GM19099 (cell line): Measurements from ENCODE around the gene AGBL1.

ENCODE experiments used
- POLR2A ChIP-seq: IDR thresholded peaks from 3 replicates; pipeline ENCODE4 v1.6.1; 2011; ENCODE audit warnings: low read depth; ENCODE audit not compliant: insufficient read length; ENCODE audit errors: extremely low read depth

The AGBL1 gene

GRCh38 chr15:86064326-86064725, 15.3 kb upstream of the AGBL1 start:
- TF ChIP-seq POLR2A, result no peak

- no peak for TF ChIP-seq POLR2A
These were observed 13.4 kb upstream of the AGBL1 start for GRCh38 chr15:86066174-86066834.

DNA sequence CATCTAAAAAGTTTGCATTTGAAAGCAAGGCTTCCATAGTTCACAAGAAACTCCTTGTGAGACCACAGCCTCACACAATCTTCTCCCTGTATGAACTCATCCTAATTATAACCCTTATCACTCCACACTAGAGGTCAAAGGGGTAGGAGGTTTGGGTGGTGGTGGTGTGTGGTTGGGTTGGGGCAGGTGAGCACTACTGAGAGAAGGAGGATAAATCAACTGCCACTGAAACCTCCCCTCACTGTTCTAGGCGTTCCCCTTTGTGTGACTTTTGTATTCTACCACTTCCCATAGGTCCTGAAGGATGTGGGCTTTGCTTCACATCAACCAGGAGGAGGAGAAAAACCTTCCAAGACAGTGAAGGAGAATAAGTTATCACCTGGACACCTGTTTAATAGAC, 6.4 kb upstream of the AGBL1 start:
- no peak for TF ChIP-seq POLR2A

DNA sequence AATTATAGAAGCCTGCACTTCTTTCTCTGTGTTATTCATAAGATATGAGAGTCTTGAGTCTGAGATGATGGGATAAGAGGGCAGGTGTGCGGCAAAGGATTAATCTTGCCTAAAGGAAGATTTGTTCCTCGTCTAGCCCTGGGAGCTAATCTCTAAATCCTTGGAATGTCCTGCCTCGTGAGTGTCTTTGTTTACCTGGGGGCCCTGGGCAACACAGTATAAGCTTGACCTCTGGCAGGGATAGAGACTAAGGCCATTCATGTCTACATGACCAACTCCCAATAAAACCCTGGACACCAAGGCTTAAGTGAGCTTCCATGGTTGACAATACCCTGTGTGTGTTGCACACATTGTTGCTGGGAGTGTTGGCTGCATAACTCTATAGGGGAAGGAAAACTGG, 3.2 kb upstream of the AGBL1 start:
- TF ChIP-seq POLR2A, result no peak

DNA sequence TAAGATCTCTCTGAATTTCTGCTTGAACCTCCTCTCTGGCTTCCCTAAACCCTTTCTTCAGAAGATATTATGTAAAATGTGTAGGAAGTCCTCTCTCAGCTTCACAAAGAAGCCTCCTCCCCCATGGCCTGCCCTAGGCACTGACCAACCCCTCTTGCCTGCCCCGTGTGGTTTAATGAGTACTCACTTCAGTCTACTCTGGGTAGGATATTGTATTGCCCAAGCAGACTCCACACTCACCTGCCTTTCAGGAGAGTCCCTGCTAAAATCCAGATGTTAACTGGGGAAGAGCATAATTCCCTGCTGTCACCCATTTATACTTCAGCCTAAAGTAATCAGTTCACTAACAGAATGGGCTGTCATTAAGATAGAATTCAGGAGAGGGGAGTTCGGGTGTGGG, 2.6 kb upstream of the AGBL1 start:
- TF ChIP-seq POLR2A, result no peak

DNA sequence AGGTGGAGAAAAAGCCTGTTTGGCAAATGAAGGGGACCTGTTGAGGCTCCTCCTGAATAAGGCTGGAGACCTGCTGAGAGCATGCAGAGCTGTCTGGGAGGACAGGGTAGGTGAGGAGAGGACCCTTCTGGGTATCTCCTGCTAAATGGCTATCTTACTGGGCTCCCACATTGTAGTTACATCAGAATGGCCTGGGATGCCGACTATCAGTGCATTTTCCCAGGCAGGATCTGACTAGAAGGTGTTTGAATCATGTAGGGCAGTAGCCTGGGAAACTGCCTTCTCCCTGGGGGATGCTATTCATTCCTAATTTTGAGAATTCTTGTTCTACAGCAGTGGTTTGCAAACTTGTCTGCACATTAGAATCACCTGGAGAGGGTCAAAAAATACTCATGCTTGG, 631 bp downstream of the AGBL1 start:
- TF ChIP-seq POLR2A, result no peak

- no peak for TF ChIP-seq POLR2A
These were observed 3.1 kb downstream of the AGBL1 start for GRCh38 chr15:86082619-86083380.

DNA sequence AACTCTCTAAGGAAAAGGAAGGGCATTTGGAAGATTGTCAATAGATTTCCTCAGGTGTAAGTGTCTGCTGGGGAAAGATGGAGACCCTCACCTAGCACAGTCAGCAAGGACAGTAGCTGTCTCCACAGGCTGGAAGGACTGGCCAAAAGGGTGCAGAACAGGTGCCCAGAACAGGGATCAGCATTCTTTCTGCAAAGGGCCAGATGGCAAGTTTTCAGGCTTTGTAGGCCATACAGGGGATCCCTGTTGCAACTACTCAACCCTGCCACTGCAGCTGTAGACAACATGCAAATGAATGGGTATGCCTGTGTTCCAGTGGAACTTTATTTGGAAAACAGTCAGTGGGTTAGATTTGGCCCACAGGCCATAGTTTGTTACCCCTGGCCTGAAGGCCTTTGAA, 8.1 kb downstream of the AGBL1 start:
- TF ChIP-seq POLR2A, result no peak

GRCh38 chr15:86089422-86089821, 9.8 kb downstream of the AGBL1 start:
- TF ChIP-seq POLR2A, result no peak

- TF ChIP-seq POLR2A, result no peak
These were observed 22.1 kb downstream of the AGBL1 start for GRCh38 chr15:86101818-86102217.

- no peak for TF ChIP-seq POLR2A
These were observed 24.2 kb downstream of the AGBL1 start for GRCh38 chr15:86103825-86104224.

GRCh38 chr15:86106306-86106705, 26.6 kb downstream of the AGBL1 start:
- no peak for TF ChIP-seq POLR2A

DNA sequence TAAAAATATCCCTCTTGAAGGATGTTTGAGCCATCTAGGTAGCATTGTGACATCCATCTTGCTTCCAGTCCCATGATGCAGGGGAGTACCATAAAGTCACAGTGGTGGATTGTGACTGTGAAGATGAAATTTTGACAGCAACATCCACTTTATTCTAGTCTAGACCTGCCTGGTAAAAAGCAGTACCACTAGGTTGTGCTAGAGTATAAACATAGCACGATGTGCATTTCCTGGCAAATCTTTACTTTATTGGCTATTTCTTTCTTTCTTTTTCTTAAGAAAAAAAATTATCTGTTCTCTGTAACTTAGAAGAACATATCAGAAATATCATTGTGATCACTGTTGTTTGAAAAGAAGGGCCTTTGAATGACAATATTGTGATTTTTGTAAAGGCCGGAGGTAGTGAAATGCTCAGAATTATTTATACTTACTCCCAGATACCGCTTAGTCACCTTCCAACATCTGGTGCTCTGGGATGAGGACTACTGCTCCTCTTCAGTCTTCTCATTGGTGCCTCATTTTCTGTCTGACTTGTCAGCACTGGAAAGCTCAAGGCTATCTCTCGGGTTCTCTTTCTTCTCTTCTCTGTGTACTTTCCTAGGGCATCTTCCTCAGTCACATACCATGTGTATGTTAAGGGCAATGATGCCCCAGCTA, 35.6 kb downstream of the AGBL1 start:
- TF ChIP-seq POLR2A, result no peak

GRCh38 chr15:86121568-86122225, 42.0 kb downstream of the AGBL1 start:
- no peak for TF ChIP-seq POLR2A

DNA sequence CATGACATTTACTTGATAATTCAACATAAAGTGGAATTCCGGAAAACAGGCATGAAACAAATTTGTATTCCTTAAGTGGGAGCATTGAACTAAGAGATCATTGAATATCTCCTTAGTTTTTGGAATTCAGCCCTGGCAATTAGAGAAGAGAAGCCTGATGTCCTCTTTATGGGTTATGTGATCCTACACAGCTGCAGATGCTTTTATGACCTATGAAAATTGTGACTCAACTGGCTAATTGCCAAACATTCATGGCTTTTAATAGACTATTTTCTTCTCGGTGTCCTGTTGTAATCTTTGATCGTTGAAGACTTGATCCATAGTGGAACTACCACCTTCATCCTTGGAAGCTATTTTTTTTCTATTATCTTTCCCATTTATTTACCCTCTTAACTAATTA, 46.1 kb downstream of the AGBL1 start:
- TF ChIP-seq POLR2A, result no peak
